Muscle layer of duodenum (tissue), 2 donors: ENCODE data around the gene MTAP.

ENCODE experiments used
- H3K27ac ChIP-seq: one replicate; pipeline ENCODE4 v1.7.0; 2013; ENCODE audit warnings: mild to moderate bottlenecking, low read length
- H3K27me3 ChIP-seq: one replicate; pipeline ENCODE4 v1.7.0; 2013; ENCODE audit warnings: low read depth, mild to moderate bottlenecking, control low read depth, low read length
- H3K36me3 ChIP-seq, 2 donors: one replicate each; pipeline ENCODE4 v1.7.0; 2013; ENCODE audit warnings: low read length in 2 of 2, control low read depth in 1 of 2, mild to moderate bottlenecking in 1 of 2; ENCODE audit not compliant: insufficient read depth in 2 of 2, control insufficient read depth in 1 of 2
- H3K4me1 ChIP-seq, 2 donors: one replicate each; pipeline ENCODE4 v1.7.0; 2013; ENCODE audit warnings: low read length in 2 of 2, mild to moderate bottlenecking in 2 of 2, control low read depth in 1 of 2, moderate library complexity in 1 of 2; ENCODE audit not compliant: insufficient read depth in 2 of 2, control insufficient read depth in 1 of 2
- H3K4me3 ChIP-seq, 2 donors: one replicate each; pipeline ENCODE4 v1.7.0; 2013; ENCODE audit warnings: low read length in 2 of 2, low read depth in 1 of 2, mild to moderate bottlenecking in 1 of 2
- H3K9me3 ChIP-seq, 2 donors: one replicate each; pipeline ENCODE4 v1.7.0; 2013; ENCODE audit warnings: low read length in 2 of 2, control low read depth in 1 of 2, mild to moderate bottlenecking in 1 of 2; ENCODE audit not compliant: control insufficient read depth in 1 of 2
- donor health status: healthy.

Gene MTAP

DNA sequence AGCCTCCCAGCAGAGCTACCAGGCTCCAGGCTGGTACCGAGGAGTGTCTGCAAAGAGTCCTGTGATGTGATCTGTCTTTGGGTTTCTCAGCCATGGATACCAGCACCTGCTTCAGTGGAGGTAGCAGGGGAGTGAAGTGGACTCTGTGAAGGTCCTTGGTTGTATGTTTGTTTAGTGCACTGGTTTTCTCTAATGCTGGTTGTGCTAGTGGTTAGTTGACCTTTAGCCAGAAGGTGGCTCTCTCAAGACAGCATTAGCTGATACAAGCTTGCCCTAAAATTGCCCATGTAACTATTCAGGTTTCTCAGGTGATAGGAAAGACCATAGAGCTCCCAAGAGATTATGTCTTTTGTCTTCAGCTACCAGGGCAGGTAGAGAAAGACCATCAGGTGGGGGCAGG lies 87.2 kb downstream of the MTAP start:
- H3K36me3 ChIP-seq = peaks cover 0 to 20% of the 10 kb centered on the region in 2 donors
- no peaks in the 10 kb centered on the region for H3K27me3 ChIP-seq
- H3K27ac ChIP-seq = no peak overlapping the region
- no peaks in the 10 kb centered on the region for H3K4me1 ChIP-seq
- peaks cover 0 to 13% of the 10 kb centered on the region in 2 donors for H3K9me3 ChIP-seq
- no peak overlapping the region for H3K4me3 ChIP-seq

DNA sequence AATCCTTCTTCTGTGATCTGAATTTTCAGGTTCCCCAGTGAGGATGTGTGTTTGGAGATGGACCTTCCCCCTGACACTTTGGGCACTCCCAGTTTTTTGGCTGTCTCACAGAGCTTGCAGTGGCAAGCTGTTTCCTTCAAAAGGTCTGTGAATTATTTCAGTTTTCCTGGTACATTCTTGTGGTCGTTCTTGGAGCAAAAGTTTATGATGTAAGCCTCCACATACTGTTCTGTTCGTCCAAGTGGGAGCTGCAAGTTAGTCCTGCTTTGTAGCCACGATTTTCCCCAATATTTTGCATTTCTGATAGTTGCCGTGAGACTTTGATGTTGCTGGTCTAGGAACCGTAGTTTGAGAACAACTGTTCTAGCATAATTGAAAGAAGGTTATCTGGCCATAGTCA lies 88.3 kb downstream of the MTAP start:
- Histone ChIP-seq H3K36me3 (peaks cover 0 to 20% of the 10 kb centered on the region in 2 donors), H3K27me3 (no peaks in the 10 kb centered on the region), H3K4me1 (no peaks in the 10 kb centered on the region), H3K9me3 (peaks cover 0 to 15% of the 10 kb centered on the region in 2 donors), H3K4me3 (no peak overlapping the region), H3K27ac (no peak overlapping the region)

DNA sequence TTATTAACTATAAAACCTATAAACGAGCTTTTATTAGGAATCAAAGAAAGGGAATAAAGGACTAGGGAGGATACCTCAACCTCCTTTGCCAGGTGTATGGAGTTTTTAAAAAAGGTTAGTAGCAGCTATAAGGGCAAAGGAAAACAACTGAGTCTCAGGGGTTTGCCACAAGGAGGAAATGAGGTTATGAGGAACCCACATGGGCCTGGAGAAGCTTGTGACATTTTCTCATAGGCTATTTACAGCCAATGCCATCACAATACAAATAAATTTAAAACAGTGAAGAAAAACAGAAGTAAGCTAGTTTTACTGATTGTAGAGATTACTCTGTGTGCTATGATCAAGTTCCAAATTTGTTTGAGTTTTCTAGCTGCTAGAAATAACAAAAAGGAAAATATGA lies 99.1 kb downstream of the MTAP start:
- Histone ChIP-seq H3K4me1 (no peaks in the 10 kb centered on the region), H3K36me3 (peaks cover 0 to 5% of the 10 kb centered on the region in 2 donors), H3K27me3 (no peaks in the 10 kb centered on the region), H3K27ac (no peak overlapping the region), H3K9me3 (peaks cover 0 to 27% of the 10 kb centered on the region in 2 donors), H3K4me3 (no peak overlapping the region)

DNA sequence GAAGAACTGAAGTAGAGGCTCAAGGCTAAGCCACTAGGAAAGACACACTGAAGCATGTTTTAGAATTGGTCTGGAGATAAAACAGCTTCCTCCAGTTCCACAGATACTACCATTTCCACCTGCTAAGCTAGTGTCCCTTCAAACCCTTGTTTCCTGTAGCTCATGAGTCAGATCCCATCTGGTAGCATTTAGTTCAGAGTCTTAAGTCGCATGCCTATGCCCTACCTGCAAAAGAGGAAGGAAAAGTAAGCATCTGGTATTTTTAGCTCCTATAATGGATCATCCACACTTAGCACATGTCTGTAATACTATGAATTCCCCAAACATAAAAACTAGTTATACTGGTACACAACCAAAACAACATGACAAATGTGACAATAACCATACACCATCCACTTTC lies 99.7 kb downstream of the MTAP start:
- Histone ChIP-seq H3K36me3 (peaks cover 0 to 8% of the 10 kb centered on the region in 2 donors), H3K4me1 (no peaks in the 10 kb centered on the region), H3K9me3 (peaks cover 0 to 32% of the 10 kb centered on the region in 2 donors), H3K27ac (no peak overlapping the region), H3K27me3 (no peaks in the 10 kb centered on the region), H3K4me3 (no peak overlapping the region)

GRCh38 chr9:21903380-21903965 lies 101.0 kb downstream of the MTAP start:
- no peaks in the 10 kb centered on the region for H3K4me1 ChIP-seq
- no peak overlapping the region for H3K4me3 ChIP-seq
- peaks cover 0 to 41% of the 10 kb centered on the region in 2 donors for H3K9me3 ChIP-seq
- no peak overlapping the region for H3K27ac ChIP-seq
- peaks cover 0 to 17% of the 10 kb centered on the region in 2 donors for H3K36me3 ChIP-seq
- no peaks in the 10 kb centered on the region for H3K27me3 ChIP-seq

GRCh38 chr9:21904371-21904770 lies 101.9 kb downstream of the MTAP start:
- no peak overlapping the region for H3K27ac ChIP-seq
- peaks cover 1 to 40% of the 10 kb centered on the region in 2 donors for H3K9me3 ChIP-seq
- no peak overlapping the region for H3K4me3 ChIP-seq
- H3K27me3 ChIP-seq = no peaks in the 10 kb centered on the region
- H3K4me1 ChIP-seq = no peaks in the 10 kb centered on the region
- H3K36me3 ChIP-seq = peaks cover 0 to 18% of the 10 kb centered on the region in 2 donors

- peaks cover 4 to 38% of the 10 kb centered on the region in 2 donors for H3K9me3 ChIP-seq
- no peaks in the 10 kb centered on the region for H3K4me1 ChIP-seq
- H3K4me3 ChIP-seq = peak overlapping the region in 1 of 2 donors; percentile 20
- H3K27ac ChIP-seq = no peak overlapping the region
- H3K36me3 ChIP-seq = peaks cover 0 to 22% of the 10 kb centered on the region in 2 donors
- H3K27me3 ChIP-seq = no peaks in the 10 kb centered on the region
These were observed 102.3 kb downstream of the MTAP start for GRCh38 chr9:21904776-21905175.

- Histone ChIP-seq H3K27ac (no peak overlapping the region), H3K36me3 (peaks cover 0 to 22% of the 10 kb centered on the region in 2 donors), H3K27me3 (no peaks in the 10 kb centered on the region), H3K4me3 (no peak overlapping the region), H3K4me1 (no peaks in the 10 kb centered on the region), H3K9me3 (peaks cover 4 to 29% of the 10 kb centered on the region in 2 donors)
These were observed 103.8 kb downstream of the MTAP start for GRCh38 chr9:21906213-21906612.

DNA sequence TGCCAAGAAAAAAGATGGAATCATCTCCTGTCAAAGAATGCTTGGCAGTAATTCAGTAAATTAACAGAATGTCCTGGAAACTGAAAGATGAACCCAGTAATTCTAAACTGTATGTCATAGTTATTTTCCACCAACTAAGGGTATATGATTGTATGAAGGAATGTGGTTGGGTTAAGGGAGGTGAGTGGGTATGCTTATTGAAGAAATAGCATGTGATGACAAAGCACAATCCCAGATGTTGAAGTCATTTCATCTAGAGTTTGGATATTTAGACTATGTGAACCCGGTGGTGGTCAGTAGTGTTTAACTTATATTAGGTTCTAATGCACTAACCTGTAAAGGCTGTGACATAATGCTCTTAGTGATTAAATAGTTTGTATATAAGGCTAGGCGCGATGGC lies 104.4 kb downstream of the MTAP start:
- H3K27me3 ChIP-seq = no peaks in the 10 kb centered on the region
- H3K4me1 ChIP-seq = no peaks in the 10 kb centered on the region
- peaks cover 0 to 22% of the 10 kb centered on the region in 2 donors for H3K36me3 ChIP-seq
- no peak overlapping the region for H3K27ac ChIP-seq
- H3K9me3 ChIP-seq = peaks cover 4 to 29% of the 10 kb centered on the region in 2 donors
- H3K4me3 ChIP-seq = peak overlapping the region in 1 of 2 donors; percentile 29

DNA sequence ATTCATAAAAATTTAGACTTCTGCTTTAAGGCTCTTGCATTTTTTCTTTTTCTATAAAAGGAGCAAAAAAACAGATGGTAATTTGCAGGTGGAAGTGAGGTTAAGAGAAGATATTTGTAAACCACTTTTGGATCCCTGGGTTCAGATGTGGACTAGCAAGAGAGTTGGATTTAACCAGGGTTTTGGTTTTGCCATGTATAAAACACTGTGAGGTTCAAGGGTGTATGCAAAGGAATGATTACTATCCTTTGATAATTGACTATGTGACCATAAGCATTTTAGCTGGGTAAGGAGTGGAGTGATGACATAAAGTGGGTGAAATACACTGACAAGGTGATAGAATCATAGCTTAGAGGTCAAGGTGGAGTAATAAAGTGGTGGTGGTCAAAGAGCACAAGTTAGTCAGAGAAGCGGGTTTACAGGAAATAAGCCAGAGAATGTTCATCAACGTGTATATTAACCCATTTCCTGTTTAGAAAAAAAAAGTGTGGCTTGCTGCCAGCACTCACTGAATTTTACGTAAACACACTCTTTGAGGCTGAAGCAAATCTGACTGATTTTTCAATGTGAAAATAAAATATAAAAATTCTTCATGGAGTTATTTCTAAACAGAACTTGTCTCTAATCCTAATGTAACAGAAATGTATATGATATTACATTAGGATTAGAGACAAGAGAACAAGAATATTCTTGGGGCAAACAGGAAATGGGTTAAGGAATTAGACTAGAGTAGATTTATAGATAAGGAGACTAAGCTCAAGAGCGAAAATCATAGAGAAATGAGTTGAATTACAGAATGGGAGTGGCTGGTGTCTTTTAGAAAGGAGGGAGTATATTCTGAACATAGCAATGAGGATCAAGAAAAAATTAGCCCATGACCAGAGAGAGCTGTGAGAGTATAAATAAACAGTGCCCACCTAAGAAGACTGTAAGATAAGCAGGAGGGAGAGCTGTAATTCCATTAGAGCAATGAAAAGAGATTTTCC lies 117.2 kb downstream of the MTAP start:
- Histone ChIP-seq H3K27ac (peak overlapping the region; percentile 27), H3K9me3 (peaks cover 0 to 2% of the 10 kb centered on the region in 2 donors), H3K27me3 (no peaks in the 10 kb centered on the region), H3K36me3 (no peaks in the 10 kb centered on the region), H3K4me1 (peaks cover 0 to 3% of the 10 kb centered on the region in 2 donors), H3K4me3 (no peak overlapping the region)

GRCh38 chr9:21923694-21924093 lies 121.3 kb downstream of the MTAP start:
- Histone ChIP-seq H3K36me3 (no peaks in the 10 kb centered on the region), H3K9me3 (no peaks in the 10 kb centered on the region), H3K27me3 (no peaks in the 10 kb centered on the region), H3K4me3 (no peak overlapping the region), H3K27ac (no peak overlapping the region), H3K4me1 (peaks cover 0 to 3% of the 10 kb centered on the region in 2 donors)
